Hepatocyte (in vitro differentiated cells): ENCODE data around the gene SLC19A1. TPM values are rescaled to one million over a fixed set of nuclear protein-coding genes. Genes with fewer than 3 reads are reported as not detected.

Source experiments
- DNase-seq: peaks from one replicate; pipeline ENCODE4 v3.0.0-alpha.2; 2016; ENCODE audit warnings: low spot score
- H2AFZ ChIP-seq: fragments of 200-600 bp; sonication (generic); 2 replicates; pipeline ENCODE4 v1.6.0; 2016; ENCODE audit warnings: antibody characterized with exemption, mild to moderate bottlenecking
- H3K27ac ChIP-seq: fragments of 200-600 bp; sonication (generic); 2 replicates; pipeline ENCODE4 v1.5.1; 2016; ENCODE audit warnings: mild to moderate bottlenecking
- H3K27me3 ChIP-seq: fragments of 200-600 bp; sonication (generic); 2 replicates; pipeline ENCODE4 v1.6.1; 2016
- H3K36me3 ChIP-seq: fragments of 200-600 bp; sonication (generic); replicated peaks from 2 replicates; pipeline ENCODE4 v1.5.1; 2016; ENCODE audit warnings: low read depth; ENCODE audit not compliant: insufficient read depth
- H3K4me1 ChIP-seq: fragments of 200-600 bp; sonication (generic); 2 replicates; pipeline ENCODE4 v1.5.1; 2016; ENCODE audit warnings: mild to moderate bottlenecking, moderate library complexity; ENCODE audit not compliant: insufficient read depth
- H3K4me2 ChIP-seq: fragments of 200-600 bp; sonication (generic); 2 replicates; pipeline ENCODE4 v1.6.0; 2016
- H3K4me3 ChIP-seq: fragments of 200-600 bp; sonication (generic); 2 replicates; pipeline ENCODE4 v1.5.1; 2016; ENCODE audit warnings: mild to moderate bottlenecking
- H3K79me2 ChIP-seq: fragments of 200-600 bp; sonication (generic); 2 replicates; pipeline ENCODE4 v1.6.0; 2017; ENCODE audit warnings: mild to moderate bottlenecking
- H3K9me2 ChIP-seq: fragments of 200-600 bp; sonication (generic); replicated peaks from 2 replicates; pipeline ENCODE4 v1.6.0; 2017; ENCODE audit warnings: mild to moderate bottlenecking; ENCODE audit not compliant: insufficient read depth
- H3K9me3 ChIP-seq: fragments of 200-600 bp; sonication (generic); 2 replicates; pipeline ENCODE4 v1.5.1; 2016; ENCODE audit warnings: low read depth, mild to moderate bottlenecking
- H4K20me1 ChIP-seq: fragments of 200-600 bp; sonication (generic); 2 replicates; pipeline ENCODE4 v1.6.0; 2016; ENCODE audit warnings: mild to moderate bottlenecking; ENCODE audit not compliant: insufficient read depth, poor library complexity, severe bottlenecking
- CTCF ChIP-seq: fragments of 200-600 bp; sonication (generic); IDR thresholded peaks from 2 replicates; pipeline ENCODE4 v1.5.1; 2016; ENCODE audit warnings: antibody characterized with exemption, mild to moderate bottlenecking; ENCODE audit not compliant: poor library complexity
- EZH2 ChIP-seq: fragments of 200-600 bp; sonication (generic); IDR thresholded peaks from 2 replicates; pipeline ENCODE4 v1.6.1; 2016; ENCODE audit warnings: antibody characterized with exemption, mild to moderate bottlenecking, borderline replicate concordance
- EZH2phosphoT487 ChIP-seq: fragments of 200-600 bp; sonication (generic); IDR thresholded peaks from one replicate; pipeline ENCODE4 v1.6.1; 2018; ENCODE audit warnings: antibody characterized with exemption, mild to moderate bottlenecking, low read depth, moderate library complexity; ENCODE audit not compliant: unreplicated experiment, severe bottlenecking
- whole genome bisulfite sequencing: methylation state at CpG from one replicate; pipeline ENCODE4 v1.1.6; 2016; ENCODE audit warnings: low lambda C conversion rate; ENCODE audit errors: missing lambda C conversion rate; 5-methylcytosine and 5-hydroxymethylcytosine counted together
- polyA plus RNA-seq: library from polyadenylated mRNA; unstranded; fragments of >200 nt; fragmentation: Nextera tagmentation; extraction: Ambion mirVana; gene quantifications from 2 replicates; pipeline ENCODE4 v1.2.1, GENCODE V29; 2016
- total RNA-seq: library from RNA; depleted of rRNA; stranded (reverse); fragments of >200 nt; gene quantifications from 2 replicates; pipeline ENCODE4 v1.2.3, GENCODE V29; 2014

Gene SLC19A1
- total and polyA plus RNA-seq, 2 experiments from 2014 or later, result 7.7 to 24.8 TPM

GRCh38 chr21:45516671-45517151 is 25.5 kb downstream of the SLC19A1 start:
- Histone ChIP-seq H4K20me1 (no peaks in the 10 kb centered on the region), H3K27me3 (no peaks in the 10 kb centered on the region)

GRCh38 chr21:45516071-45516670 is 26.1 kb downstream of the SLC19A1 start:
- Histone ChIP-seq H3K79me2 (no peaks in the 10 kb centered on the region), H3K27me3 (no peaks in the 10 kb centered on the region), H3K4me2 (no peak overlapping the region), H4K20me1 (no peaks in the 10 kb centered on the region), H2AFZ (no peak overlapping the region), H3K9me3 (peaks cover 25% of the 10 kb centered on the region), H3K4me3 (no peak overlapping the region), H3K27ac (no peak overlapping the region), H3K36me3 (no peaks in the 10 kb centered on the region), H3K9me2 (no peaks in the 10 kb centered on the region), H3K4me1 (no peaks in the 10 kb centered on the region)
- TF ChIP-seq EZH2phosphoT487, result no peak
- TF ChIP-seq EZH2, result no peak
- TF ChIP-seq CTCF, result no peak
- WGBS, result 95% methylated on average over 16 of the region's 21 CpGs
- DNase-seq, result no peak

More at GRCh38 chr21:45516671-45517151, 25.5 kb downstream of the SLC19A1 start:
- Histone ChIP-seq H3K36me3 (no peaks in the 10 kb centered on the region), H2AFZ (no peak overlapping the region), H3K4me1 (no peaks in the 10 kb centered on the region), H3K79me2 (no peaks in the 10 kb centered on the region), H3K4me3 (no peak overlapping the region), H3K9me2 (no peaks in the 10 kb centered on the region), H3K27ac (no peak overlapping the region), H3K9me3 (peaks cover 25% of the 10 kb centered on the region), H3K4me2 (no peak overlapping the region)
- 89% methylated on average over 14 of the region's 14 CpGs for WGBS
- TF ChIP-seq EZH2phosphoT487 (no peak), EZH2 (no peak), CTCF (no peak)
- no peak for DNase-seq

- no peak for DNase-seq
- 97% methylated on average over 26 of the region's 31 CpGs for WGBS
Measured at GRCh38 chr21:45515241-45516061, 26.8 kb downstream of the SLC19A1 start.

More at GRCh38 chr21:45515241-45516061, 26.8 kb downstream of the SLC19A1 start:
- Histone ChIP-seq H4K20me1 (no peaks in the 10 kb centered on the region), H3K36me3 (no peaks in the 10 kb centered on the region), H3K4me1 (no peaks in the 10 kb centered on the region), H3K9me2 (no peaks in the 10 kb centered on the region), H3K9me3 (peaks cover 25% of the 10 kb centered on the region), H2AFZ (no peak overlapping the region), H3K4me2 (no peak overlapping the region), H3K4me3 (no peak overlapping the region), H3K27ac (no peak overlapping the region), H3K27me3 (no peaks in the 10 kb centered on the region), H3K79me2 (no peaks in the 10 kb centered on the region)
- TF ChIP-seq EZH2, result no peak
- no peak for TF ChIP-seq CTCF
- no peak for TF ChIP-seq EZH2phosphoT487
